ENCODE measurements around the gene ZMYND11.
"Not testable (repeated sequence)": the region's sequence is repeated elsewhere in the genome, so short reads cannot be mapped to it uniquely, and the experiment has no call there.

The ZMYND11 gene

GRCh38 chr10:247480-247879 lies 112.2 kb downstream of the ZMYND11 start:
- no peak for DNase-seq
- Histone ChIP-seq H3K27me3 (no peaks in the 10 kb centered on the region), H3K4me3 (ENCODE audit: low read depth, low read length) (no peak overlapping the region), H3K36me3 (peaks cover 19% of the 10 kb centered on the region), H3K9me3 (no peaks in the 10 kb centered on the region), H3K4me1 (no peaks in the 10 kb centered on the region)
- no peak for TF ChIP-seq CTCF (IDR thresholded peaks at IDR 0.05; ENCODE audit: low read depth, low read length)

- Histone ChIP-seq H3K4me1 (no peaks in the 10 kb centered on the region), H3K4me3 (ENCODE audit: low read depth, low read length) (no peak overlapping the region), H3K36me3 (peaks cover 19% of the 10 kb centered on the region), H3K9me3 (no peaks in the 10 kb centered on the region), H3K27me3 (no peaks in the 10 kb centered on the region)
- no peak for TF ChIP-seq CTCF (IDR thresholded peaks at IDR 0.05; ENCODE audit: low read depth, low read length)
- no peak for DNase-seq
These were observed 113.1 kb downstream of the ZMYND11 start for GRCh38 chr10:248307-248706.

GRCh38 chr10:251982-252582 lies 116.8 kb downstream of the ZMYND11 start:
- Histone ChIP-seq H3K9me3 (no peaks in the 10 kb centered on the region), H3K4me1 (peaks cover 3% of the 10 kb centered on the region), H3K36me3 (peaks cover 13% of the 10 kb centered on the region), H3K4me3 (ENCODE audit: low read depth, low read length) (no peak overlapping the region), H3K27me3 (no peaks in the 10 kb centered on the region)
- no peak for DNase-seq
- TF ChIP-seq CTCF (IDR thresholded peaks at IDR 0.05; ENCODE audit: low read depth, low read length): no peak

- peaks cover 3% of the 10 kb centered on the region; the same call in 1 of the 2 replicates for H3K4me1 ChIP-seq
- H3K27me3 ChIP-seq: no peaks in the 10 kb centered on the region
- TF ChIP-seq CTCF (IDR thresholded peaks at IDR 0.05; ENCODE audit: low read depth, low read length): no peak
- no peak overlapping the region for H3K4me3 ChIP-seq (ENCODE audit: low read depth, low read length)
- no peaks in the 10 kb centered on the region for H3K9me3 ChIP-seq
- no peaks in the 10 kb centered on the region for H3K36me3 ChIP-seq
- DNase-seq: no peak
These were observed 125.7 kb downstream of the ZMYND11 start for GRCh38 chr10:260819-261429.

- not testable (repeated sequence) for H3K27me3 ChIP-seq; H3K4me3 ChIP-seq (ENCODE audit: low read depth, low read length); DNase-seq; H3K36me3 ChIP-seq; H3K9me3 ChIP-seq
- H3K4me1 ChIP-seq: peaks cover 15% of the 10 kb centered on the region
These were observed 129.2 kb downstream of the ZMYND11 start for GRCh38 chr10:264160-265073.

- peaks cover 15% of the 10 kb centered on the region for H3K4me1 ChIP-seq
- not testable (repeated sequence) for H3K4me3 ChIP-seq (ENCODE audit: low read depth, low read length); H3K36me3 ChIP-seq; H3K9me3 ChIP-seq; DNase-seq; H3K27me3 ChIP-seq
These were observed 129.8 kb downstream of the ZMYND11 start for GRCh38 chr10:265074-265440.

GRCh38 chr10:265816-266588 lies 130.7 kb downstream of the ZMYND11 start:
- H3K9me3 ChIP-seq; H3K27me3 ChIP-seq; DNase-seq; H3K4me3 ChIP-seq (ENCODE audit: low read depth, low read length); H3K36me3 ChIP-seq: not testable (repeated sequence)
- H3K4me1 ChIP-seq: peaks cover 15% of the 10 kb centered on the region
